Measurements from ENCODE around the gene ABCB7.
"Not testable (repeated sequence)": the region's sequence is repeated elsewhere in the genome, so short reads cannot be mapped to it uniquely, and the experiment has no call there.

The ABCB7 gene

GRCh38 chrX:75155827-75156525 lies at the start of gene ABCB7:
ABCB7 (minus strand) TSS chrX:75156283; CDS start chrX:75156272, 11 bp downstream.
- TF ChIP-seq CTCF (IDR thresholded peaks at IDR 0.05; ENCODE audit: low read depth, low read length, missing control alignments) = peak; percentile 12
- H3K4me3 ChIP-seq (replicated peaks; ENCODE audit: low read depth, low read length) = peak within 1 kb of the TSS; percentile 69
- peak; percentile 52 for DNase-seq (ENCODE audit: extremely low read depth, low read depth)

- not testable (repeated sequence) for H3K4me3 ChIP-seq (replicated peaks; ENCODE audit: low read depth, low read length); DNase-seq (ENCODE audit: extremely low read depth, low read depth)
These were observed 32.5 kb upstream of the ABCB7 start for GRCh38 chrX:75188415-75189206.

GRCh38 chrX:75181721-75182120 lies 25.6 kb upstream of the ABCB7 start:
- H3K4me3 ChIP-seq (replicated peaks; ENCODE audit: low read depth, low read length) = no peak overlapping the region
- DNase-seq (ENCODE audit: extremely low read depth, low read depth) = no peak
- no peak for TF ChIP-seq CTCF (IDR thresholded peaks at IDR 0.05; ENCODE audit: low read depth, low read length, missing control alignments)

GRCh38 chrX:75179536-75180293 lies 23.6 kb upstream of the ABCB7 start:
- DNase-seq (ENCODE audit: extremely low read depth, low read depth); H3K4me3 ChIP-seq (replicated peaks; ENCODE audit: low read depth, low read length): not testable (repeated sequence)

- H3K4me3 ChIP-seq (replicated peaks; ENCODE audit: low read depth, low read length); DNase-seq (ENCODE audit: extremely low read depth, low read depth): not testable (repeated sequence)
These were observed 16.3 kb upstream of the ABCB7 start for GRCh38 chrX:75172257-75172890.

- DNase-seq (ENCODE audit: extremely low read depth, low read depth) = no peak
- H3K4me3 ChIP-seq (replicated peaks; ENCODE audit: low read depth, low read length) = no peak overlapping the region
- no peak for TF ChIP-seq CTCF (IDR thresholded peaks at IDR 0.05; ENCODE audit: low read depth, low read length, missing control alignments)
These were observed 2.0 kb upstream of the ABCB7 start for GRCh38 chrX:75158054-75158453.

GRCh38 chrX:75156531-75156945 lies 455 bp upstream of the ABCB7 start:
- DNase-seq (ENCODE audit: extremely low read depth, low read depth) = no peak
- TF ChIP-seq CTCF (IDR thresholded peaks at IDR 0.05; ENCODE audit: low read depth, low read length, missing control alignments) = no peak
- peak overlapping the region; percentile 69 for H3K4me3 ChIP-seq (replicated peaks; ENCODE audit: low read depth, low read length)

- peak overlapping the region; percentile 69 for H3K4me3 ChIP-seq (replicated peaks; ENCODE audit: low read depth, low read length)
- TF ChIP-seq CTCF (IDR thresholded peaks at IDR 0.05; ENCODE audit: low read depth, low read length, missing control alignments) = no peak
- DNase-seq (ENCODE audit: extremely low read depth, low read depth) = no peak
These were observed 646 bp downstream of the ABCB7 start for GRCh38 chrX:75155447-75155826.
